ENCODE results near the gene BNIPL. TPM values are rescaled to one million over a fixed set of nuclear protein-coding genes. Genes with fewer than 3 reads are reported as not detected.

The BNIPL gene
- total and polyA plus RNA-seq, 2 of the 13 experiments (the other 11 are each of a cell fraction or from before 2014, with no cell fraction given) = 0.40 to 1.1 TPM

DNA sequence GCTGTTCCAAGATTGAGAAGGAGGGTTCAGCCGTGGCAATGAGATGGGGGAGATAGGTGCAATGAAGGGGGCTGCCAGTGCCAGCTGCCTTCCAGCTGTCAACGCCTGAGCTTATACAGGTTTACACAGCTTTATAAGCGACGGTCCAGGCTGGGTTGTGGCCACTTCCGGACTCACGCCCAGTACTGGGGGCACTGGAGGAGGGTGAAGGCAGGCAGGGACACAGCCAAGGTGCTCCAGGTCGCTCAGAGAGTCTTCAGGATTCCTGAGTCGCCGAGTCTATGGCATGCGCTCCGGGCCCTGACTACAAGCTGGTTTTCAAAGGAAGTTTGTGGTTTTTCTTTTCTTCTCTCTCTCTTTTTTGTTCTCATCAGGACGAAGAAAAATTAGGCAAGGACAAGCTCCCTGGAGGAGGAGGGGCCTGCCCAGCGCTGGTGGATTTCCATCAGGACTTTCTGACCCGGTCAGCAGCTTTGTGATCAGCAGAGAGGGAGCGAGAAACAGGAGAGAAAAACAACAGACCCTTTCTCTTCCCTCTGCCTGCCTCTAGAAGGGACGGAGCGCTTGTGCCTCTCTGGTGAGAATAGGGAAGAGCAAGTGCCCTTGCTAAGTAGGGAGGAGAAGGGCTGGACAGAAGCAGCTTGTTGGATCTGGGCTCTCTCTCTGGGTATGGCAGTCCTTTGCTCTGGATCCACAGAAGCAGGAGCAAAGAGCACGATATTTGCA lies 29.9 kb upstream of the BNIPL start, which contains the start of gene MINDY1 (continued):
- TF ChIP-seq ZNF256 (CRISPR knock-in tag; conservative IDR thresholded peaks at IDR 0.05) = no peak
- TF ChIP-seq, protein P1, sequence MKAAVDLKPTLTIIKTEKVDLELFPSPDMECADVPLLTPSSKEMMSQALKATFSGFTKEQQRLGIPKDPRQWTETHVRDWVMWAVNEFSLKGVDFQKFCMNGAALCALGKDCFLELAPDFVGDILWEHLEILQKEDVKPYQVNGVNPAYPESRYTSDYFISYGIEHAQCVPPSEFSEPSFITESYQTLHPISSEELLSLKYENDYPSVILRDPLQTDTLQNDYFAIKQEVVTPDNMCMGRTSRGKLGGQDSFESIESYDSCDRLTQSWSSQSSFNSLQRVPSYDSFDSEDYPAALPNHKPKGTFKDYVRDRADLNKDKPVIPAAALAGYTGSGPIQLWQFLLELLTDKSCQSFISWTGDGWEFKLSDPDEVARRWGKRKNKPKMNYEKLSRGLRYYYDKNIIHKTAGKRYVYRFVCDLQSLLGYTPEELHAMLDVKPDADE (CRISPR knock-in tag; IDR thresholded peaks at IDR 0.05) = no peak
- TF ChIP-seq ZNF17 (CRISPR knock-in tag; IDR thresholded peaks at IDR 0.05) = no peak
- TF ChIP-seq, protein P2, sequence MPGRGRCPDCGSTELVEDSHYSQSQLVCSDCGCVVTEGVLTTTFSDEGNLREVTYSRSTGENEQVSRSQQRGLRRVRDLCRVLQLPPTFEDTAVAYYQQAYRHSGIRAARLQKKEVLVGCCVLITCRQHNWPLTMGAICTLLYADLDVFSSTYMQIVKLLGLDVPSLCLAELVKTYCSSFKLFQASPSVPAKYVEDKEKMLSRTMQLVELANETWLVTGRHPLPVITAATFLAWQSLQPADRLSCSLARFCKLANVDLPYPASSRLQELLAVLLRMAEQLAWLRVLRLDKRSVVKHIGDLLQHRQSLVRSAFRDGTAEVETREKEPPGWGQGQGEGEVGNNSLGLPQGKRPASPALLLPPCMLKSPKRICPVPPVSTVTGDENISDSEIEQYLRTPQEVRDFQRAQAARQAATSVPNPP (CRISPR knock-in tag; IDR thresholded peaks at IDR 0.05) = no peak
- TF ChIP-seq ZNF678 (CRISPR knock-in tag; IDR thresholded peaks at IDR 0.05) = no peak
- no peak for TF ChIP-seq ZNF282 (IDR thresholded peaks at IDR 0.05; ENCODE audit: partially characterized antibody)
- TF ChIP-seq ZMYM3 (CRISPR knock-in tag; IDR thresholded peaks at IDR 0.05) = peak; percentile 44; the same call in 1 of the 2 replicates
- no peak for TF ChIP-seq SMAD1 (CRISPR knock-in tag; IDR thresholded peaks at IDR 0.05; ENCODE audit: borderline replicate concordance, low read depth)
- TF ChIP-seq, protein P3, sequence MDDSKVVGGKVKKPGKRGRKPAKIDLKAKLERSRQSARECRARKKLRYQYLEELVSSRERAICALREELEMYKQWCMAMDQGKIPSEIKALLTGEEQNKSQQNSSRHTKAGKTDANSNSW (CRISPR knock-in tag; IDR thresholded peaks at IDR 0.05; ENCODE audit: borderline replicate concordance) = no peak
- TF ChIP-seq ZNF143 (CRISPR knock-in tag; IDR thresholded peaks at IDR 0.05) = no peak; the same call in 1 of the 2 replicates
- TF ChIP-seq ZFAT (CRISPR knock-in tag; conservative IDR thresholded peaks at IDR 0.05) = no peak
- TF ChIP-seq ZNF724P (CRISPR knock-in tag; IDR thresholded peaks at IDR 0.05; ENCODE audit: borderline replicate concordance) = no peak
- no peak for TF ChIP-seq ZNF207 (IDR thresholded peaks at IDR 0.05; ENCODE audit: borderline replicate concordance)
- no peak for TF ChIP-seq HMG20A (CRISPR knock-in tag; IDR thresholded peaks at IDR 0.05; ENCODE audit: borderline replicate concordance)
- TF ChIP-seq TOE1 (CRISPR knock-in tag; IDR thresholded peaks at IDR 0.05) = no peak
- no peak for TF ChIP-seq CREB1 (IDR thresholded peaks at IDR 0.05)
- no peak for TF ChIP-seq CREB1 (CRISPR knock-in tag; IDR thresholded peaks at IDR 0.05)
- TF ChIP-seq ZNF709 (CRISPR knock-in tag; IDR thresholded peaks at IDR 0.05) = no peak; the same call in 1 of the 2 replicates
- TF ChIP-seq GFI1 (CRISPR knock-in tag; IDR thresholded peaks at IDR 0.05; ENCODE audit: borderline replicate concordance) = no peak
- no peak for TF ChIP-seq BHLHE40 (IDR thresholded peaks at IDR 0.05; ENCODE audit: low read length)
- TF ChIP-seq, protein P4, sequence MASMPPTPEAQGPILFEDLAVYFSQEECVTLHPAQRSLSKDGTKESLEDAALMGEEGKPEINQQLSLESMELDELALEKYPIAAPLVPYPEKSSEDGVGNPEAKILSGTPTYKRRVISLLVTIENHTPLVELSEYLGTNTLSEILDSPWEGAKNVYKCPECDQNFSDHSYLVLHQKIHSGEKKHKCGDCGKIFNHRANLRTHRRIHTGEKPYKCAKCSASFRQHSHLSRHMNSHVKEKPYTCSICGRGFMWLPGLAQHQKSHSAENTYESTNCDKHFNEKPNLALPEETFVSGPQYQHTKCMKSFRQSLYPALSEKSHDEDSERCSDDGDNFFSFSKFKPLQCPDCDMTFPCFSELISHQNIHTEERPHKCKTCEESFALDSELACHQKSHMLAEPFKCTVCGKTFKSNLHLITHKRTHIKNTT (CRISPR knock-in tag; IDR thresholded peaks at IDR 0.05) = no peak
- TF ChIP-seq SIX1 (CRISPR knock-in tag; IDR thresholded peaks at IDR 0.05; ENCODE audit: borderline replicate concordance) = no peak
- TF ChIP-seq, protein P5, sequence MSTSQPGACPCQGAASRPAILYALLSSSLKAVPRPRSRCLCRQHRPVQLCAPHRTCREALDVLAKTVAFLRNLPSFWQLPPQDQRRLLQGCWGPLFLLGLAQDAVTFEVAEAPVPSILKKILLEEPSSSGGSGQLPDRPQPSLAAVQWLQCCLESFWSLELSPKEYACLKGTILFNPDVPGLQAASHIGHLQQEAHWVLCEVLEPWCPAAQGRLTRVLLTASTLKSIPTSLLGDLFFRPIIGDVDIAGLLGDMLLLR (CRISPR knock-in tag; IDR thresholded peaks at IDR 0.05) = no peak
- TF ChIP-seq, protein P6, sequence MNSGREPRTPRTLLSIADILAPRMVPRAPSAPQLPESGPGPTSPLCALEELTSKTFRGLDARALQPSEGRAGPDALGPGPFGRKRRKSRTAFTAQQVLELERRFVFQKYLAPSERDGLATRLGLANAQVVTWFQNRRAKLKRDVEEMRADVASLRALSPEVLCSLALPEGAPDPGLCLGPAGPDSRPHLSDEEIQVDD (CRISPR knock-in tag; IDR thresholded peaks at IDR 0.05; ENCODE audit: borderline replicate concordance) = no peak
- no peak for TF ChIP-seq RFX1 (IDR thresholded peaks at IDR 0.05)
- no peak for TF ChIP-seq ZNF775 (CRISPR knock-in tag; IDR thresholded peaks at IDR 0.05; ENCODE audit: borderline replicate concordance)
- no peak; the same call in 1 of the 2 replicates for TF ChIP-seq ZNF44 (CRISPR knock-in tag; IDR thresholded peaks at IDR 0.05)
